Renal cortex interstitium (tissue), 11 donors: ENCODE data around the gene C13orf42. TPM values are rescaled to one million over a fixed set of nuclear protein-coding genes. Genes with fewer than 3 reads are reported as not detected.

Source experiments
- DNase-seq, 11 donors: peaks; one replicate each; pipeline ENCODE4 v3.0.0-alpha.2; 2013; ENCODE audit warnings: low read depth in 9 of 11, low spot score in 4 of 11; ENCODE audit errors: extremely low read depth in 1 of 11
- polyA plus RNA-seq, 3 donors: library from polyadenylated mRNA; unstranded; fragments of 120-200 nt; gene quantifications; one replicate each; pipeline ENCODE4 v1.2.1, GENCODE V29; 2013; ENCODE audit not compliant: insufficient read length in 3 of 3

C13orf42 gene
- polyA plus RNA-seq, 3 donors, result 0.16 to 0.47 (median 0.26) TPM

DNA sequence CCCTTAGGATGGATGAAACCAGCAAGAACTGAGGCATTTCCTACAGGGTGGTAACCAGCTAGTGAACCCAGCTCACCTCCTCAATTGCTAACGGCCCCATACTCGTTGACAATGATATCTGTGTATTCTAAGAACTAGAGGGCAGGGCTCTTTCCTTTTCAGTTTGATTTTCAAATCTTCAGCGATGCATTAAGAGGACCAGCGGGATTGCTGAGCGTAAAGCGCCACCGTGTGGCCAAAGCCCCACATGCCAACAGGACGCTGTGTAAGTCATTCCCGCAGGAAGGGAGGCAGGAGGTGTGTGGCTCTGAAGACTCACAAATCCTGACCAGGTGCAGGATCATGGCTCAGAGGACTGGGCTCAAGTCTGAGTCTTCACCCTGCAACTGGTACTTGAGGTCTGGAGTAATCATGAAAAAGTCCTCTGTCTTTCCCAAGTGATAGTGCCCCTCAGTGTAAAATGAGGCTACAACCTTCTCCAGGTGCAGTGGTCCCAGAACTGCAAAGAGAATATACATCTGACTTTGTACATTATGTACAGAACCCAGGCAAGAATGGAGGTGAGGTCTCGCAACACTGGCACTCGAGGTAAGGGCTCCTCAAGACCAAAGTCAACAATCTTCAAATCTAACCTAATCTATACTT lies 40.9 kb downstream of the C13orf42 start:
- peak in 10 of 11 donors; percentile 64 to 81 (median 71) for DNase-seq

DNA sequence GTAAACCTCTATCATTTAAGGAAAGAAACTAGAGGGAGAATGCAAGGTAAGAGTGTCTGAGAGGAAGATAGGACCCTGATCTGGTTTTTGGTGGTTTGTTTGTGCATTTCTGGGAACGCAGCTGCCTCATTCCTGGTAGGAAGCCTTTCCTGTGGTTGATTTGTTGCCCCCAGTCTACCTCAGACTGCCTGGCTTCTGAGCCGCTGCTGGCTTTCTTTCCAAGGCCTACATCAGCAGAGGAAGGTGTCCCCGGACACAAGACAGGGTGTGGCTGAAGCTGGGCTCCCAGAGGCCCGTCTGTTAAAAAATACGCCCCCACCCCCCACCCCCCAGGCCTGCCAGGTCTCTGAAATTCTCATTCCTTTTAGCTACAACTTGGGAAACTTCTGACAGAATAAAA lies 42.6 kb downstream of the C13orf42 start:
- DNase-seq, result no peak

- no peak for DNase-seq
Observed at GRCh38 chr13:51067706-51068105, 43.4 kb downstream of the C13orf42 start.

DNA sequence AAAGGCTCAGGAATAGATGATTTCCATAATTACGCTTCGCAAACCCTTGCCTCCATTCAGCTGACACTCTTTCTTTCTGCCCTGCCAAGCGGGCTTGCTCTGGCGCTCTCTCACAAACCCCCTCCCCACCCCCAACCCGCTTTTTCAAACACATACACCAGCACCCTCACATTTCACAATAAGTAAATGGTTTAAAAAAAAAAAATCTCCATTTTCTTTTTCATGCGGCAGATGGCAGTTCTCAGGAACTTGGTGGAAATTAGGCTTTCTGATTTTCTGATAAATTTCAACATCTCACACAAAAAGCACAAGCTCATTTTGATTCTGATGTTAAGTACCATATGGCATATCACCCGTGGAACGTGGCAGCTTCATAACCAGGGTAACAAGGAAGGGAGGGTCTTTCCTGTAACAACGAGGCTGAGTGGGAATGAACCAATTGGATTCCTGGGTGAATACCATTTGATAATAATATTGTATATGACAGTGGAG lies 43.8 kb downstream of the C13orf42 start:
- DNase-seq, result no peak

DNA sequence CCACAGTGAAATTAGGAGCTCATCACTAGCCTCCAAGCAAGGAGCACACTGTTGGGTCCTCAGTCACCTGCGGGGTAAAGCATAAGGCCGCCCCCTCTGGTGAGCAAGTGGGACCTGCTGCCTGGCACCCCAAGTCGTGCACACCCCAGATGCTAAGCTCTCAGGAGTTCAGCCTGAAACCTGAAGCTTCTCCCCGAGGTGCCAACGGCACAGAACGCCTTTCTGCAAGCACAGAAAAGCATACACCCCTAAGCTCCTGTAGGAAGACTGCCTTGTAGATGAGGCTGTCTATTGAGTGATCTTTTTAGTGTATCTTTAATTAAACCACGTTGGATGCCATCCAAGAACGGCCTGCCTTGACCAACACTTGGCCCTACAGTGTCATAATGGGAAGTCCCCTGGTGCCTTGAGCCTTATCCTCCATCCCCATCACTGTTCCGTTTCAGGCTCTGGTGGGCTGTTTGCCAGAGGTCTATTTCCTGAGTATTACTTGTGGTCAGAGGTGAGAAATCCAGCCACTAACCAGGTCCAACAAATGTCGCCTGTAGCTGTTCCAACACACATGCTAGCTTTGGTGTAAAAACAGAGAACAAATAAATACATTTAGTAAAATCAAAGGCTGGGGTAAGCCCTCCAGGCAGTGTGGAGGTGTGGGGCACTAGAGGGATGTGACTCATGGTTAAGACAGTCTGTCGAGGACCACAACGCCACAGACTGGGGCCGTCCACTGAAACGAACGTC lies 44.8 kb downstream of the C13orf42 start:
- DNase-seq, result peak in 5 of 11 donors; percentile 22 to 45 (median 28)

DNA sequence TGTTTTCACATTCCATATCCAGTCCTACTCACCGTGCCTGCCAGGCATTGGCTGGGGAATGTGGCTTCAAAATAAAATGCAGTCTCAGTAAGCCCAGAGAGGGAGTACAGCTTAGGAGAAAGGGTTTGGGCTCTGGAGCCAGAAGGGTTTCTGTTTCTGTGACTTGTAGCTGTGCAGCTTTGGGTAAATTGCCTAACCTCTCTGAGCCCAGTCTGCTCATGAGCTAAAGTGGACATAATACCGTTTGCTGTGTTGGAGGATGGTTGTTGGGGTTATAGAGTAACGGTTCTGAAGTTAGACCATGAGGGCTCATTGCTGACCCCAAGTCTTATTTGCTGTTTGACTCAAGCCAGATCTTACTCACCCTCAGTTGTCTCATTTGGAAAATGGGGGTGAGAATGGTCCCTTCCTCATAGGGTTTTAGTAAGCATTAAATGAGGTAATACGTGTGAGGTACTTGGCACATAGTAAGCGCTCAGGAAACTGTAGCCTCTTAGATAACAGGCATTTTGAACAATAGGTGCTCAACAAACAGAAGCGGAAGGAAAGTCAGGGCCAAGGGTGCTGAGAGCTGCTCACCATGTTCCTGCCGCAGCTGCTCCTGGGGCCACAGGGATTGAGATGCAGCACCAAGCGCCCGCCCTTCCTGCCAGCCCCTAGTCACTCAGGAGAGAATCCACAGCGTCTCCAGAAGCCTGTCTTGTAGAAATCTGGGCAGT lies 45.5 kb downstream of the C13orf42 start:
- DNase-seq, result no peak

GRCh38 chr13:51064753-51065152 lies 46.3 kb downstream of the C13orf42 start:
- no peak for DNase-seq

- DNase-seq, result no peak
Observed at GRCh38 chr13:51063909-51064308, 47.2 kb downstream of the C13orf42 start.

DNA sequence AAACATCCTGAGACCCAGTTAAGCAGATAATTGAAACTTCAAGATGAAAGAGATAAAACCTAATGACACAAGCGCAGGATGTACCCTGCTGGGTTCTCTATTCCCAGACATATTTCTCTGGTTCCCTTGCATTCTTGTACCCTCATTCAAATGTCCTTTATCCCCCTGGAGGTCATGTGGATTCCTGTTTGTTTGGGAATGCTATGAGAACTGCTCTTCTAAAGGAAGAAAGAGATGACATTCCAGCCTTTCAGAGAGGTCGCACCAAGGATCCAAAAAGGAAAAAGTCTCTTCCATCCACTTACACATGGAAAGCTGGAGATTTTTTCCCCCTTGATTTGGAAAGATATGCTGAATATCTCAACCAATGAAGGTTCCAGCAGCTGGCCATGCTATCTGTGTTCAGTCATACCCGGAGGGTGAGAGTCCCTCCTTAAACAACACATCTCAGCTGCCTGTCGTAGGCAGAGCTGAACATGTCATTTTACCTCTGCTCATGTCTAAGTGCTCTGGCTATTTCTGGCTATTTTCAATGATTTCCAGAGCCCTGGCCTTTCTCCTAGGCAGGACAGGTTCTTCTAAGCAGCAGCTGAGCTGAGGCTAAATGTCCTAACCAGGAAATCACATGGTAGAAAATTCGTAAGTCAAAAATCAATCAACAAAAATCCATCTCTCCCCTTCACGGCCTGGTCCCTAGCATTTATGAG lies 52.5 kb downstream of the C13orf42 start:
- DNase-seq, result no peak

DNA sequence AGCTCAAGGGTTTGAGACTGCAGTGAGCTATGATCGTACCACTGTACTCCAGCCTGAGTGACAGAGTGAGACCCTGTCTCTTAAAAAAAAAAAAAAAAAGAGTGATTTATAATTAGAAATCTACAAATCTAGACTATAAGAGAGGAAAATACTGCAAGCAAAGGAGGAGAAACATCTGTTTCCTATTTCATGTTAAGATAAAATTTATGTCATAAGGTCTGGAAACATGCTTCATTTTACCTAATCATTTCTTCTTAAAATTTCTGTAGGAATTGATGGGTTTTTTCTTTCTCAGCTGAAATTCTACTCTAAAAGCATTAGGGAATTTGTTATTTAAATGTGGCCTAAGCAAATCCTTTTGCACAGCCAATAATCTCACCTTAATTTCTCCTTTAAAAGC lies 53.2 kb downstream of the C13orf42 start:
- no peak for DNase-seq

DNA sequence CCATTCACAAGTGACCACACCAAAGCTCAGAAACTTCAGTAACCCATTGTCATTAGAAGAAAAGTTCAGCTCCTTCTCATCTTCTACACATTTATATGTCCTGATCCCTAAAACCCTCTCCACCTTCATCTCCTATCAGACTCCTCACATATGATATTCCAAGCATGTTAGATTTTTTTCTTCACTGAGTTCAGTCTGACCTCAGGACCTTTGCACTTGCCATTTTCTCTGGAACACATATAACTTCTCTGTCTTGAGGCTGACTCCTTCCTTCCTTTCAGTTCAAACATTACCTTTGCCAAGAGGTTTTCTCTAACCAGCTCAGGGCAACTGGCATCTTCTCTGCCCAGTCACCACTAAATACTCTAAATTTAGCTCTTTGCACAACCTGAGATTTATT lies 54.1 kb downstream of the C13orf42 start:
- DNase-seq, result no peak

DNA sequence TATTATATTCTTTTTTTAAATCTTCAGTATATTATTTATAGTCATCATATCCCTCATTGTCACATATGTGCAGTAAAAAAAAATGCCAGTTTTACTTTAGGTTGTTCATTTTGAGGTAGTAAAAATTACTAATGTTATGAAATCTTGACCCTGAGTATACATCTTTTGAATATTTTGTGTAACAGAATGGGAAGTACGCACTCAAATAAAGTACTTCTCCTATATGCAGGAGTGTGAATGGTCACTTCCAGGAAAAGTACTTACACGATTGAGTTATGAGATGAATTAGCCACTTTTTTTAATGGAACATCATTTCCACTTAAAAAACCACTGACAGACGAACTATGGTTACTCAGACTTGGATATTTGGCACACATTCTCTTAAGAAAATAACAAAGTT lies 58.5 kb downstream of the C13orf42 start:
- no peak for DNase-seq

DNA sequence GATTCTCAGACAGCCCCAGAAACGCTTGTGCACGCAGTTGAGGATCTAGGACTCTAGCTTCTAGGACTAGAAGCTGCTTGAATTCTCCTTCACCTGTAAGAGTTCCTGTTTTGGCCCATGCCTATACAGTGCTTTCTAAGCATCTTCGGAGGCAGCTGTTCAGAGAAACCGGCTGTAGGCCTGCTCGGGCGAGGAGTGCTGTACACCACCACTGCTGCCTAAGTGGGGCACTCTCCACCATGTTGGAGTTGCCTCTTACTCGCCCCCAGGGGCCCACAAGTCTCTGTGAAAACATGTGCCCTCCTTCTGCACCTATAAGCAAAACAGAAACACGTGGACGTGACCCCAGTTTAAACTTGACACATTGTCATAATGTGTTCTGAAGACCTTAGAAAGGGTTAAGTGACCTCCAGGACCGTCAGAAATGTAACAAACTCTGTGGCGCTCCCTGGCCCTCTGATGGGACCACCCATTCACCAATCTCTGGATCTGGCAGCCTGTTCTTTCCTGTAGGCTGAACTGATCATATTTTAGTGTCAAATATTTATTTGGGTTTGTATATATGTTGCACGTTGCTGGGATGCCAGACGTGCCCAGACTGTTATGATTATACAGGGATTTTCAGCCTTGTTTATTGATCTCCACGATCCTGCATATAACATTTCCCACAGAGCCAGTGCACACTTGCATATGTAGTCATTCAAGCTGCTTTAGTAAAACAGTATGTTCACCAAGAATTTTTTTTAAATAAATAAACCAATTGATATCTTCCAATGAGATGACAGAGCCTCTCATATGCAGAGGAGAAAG lies 60.8 kb downstream of the C13orf42 start:
- no peak for DNase-seq

- no peak for DNase-seq
Observed at GRCh38 chr13:51048616-51049015, 62.5 kb downstream of the C13orf42 start.

GRCh38 chr13:51048166-51048461 lies 63.0 kb downstream of the C13orf42 start:
- no peak for DNase-seq

DNA sequence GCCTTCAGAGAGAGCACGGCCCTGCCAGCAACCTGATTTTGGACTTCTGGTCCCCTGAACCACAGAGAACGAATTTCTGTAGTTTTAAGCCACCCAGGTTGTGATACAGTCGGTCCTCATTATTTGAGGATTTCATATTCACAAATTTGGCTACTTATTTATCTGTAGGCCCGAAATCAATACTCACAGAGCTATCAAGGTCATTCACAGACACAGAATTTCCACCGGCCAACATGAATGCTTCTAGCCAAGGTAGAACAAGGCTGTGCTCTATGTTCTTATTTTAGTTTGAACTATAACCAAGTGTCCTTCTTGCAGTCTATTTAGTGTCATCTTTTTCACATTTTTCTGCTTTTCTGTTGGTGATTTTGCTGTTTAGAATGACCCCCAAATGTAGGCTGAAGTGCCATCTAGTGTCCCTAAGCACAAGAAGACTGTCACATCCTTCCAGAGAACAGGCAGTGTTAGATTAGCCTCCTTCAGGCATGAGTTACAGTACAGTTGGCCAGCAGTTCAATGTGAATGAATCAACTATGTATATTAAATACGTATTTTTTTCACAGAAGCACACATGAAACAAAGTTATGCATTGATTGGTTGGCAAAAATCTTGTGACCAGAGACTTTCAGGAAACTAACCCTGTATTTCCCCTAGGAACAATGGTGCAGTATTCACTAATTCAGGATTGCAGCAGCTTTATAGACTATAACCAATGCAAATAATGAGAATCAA lies 63.5 kb downstream of the C13orf42 start:
- DNase-seq, result no peak

- no peak for DNase-seq
Observed at GRCh38 chr13:51045451-51045850, 65.6 kb downstream of the C13orf42 start.

DNA sequence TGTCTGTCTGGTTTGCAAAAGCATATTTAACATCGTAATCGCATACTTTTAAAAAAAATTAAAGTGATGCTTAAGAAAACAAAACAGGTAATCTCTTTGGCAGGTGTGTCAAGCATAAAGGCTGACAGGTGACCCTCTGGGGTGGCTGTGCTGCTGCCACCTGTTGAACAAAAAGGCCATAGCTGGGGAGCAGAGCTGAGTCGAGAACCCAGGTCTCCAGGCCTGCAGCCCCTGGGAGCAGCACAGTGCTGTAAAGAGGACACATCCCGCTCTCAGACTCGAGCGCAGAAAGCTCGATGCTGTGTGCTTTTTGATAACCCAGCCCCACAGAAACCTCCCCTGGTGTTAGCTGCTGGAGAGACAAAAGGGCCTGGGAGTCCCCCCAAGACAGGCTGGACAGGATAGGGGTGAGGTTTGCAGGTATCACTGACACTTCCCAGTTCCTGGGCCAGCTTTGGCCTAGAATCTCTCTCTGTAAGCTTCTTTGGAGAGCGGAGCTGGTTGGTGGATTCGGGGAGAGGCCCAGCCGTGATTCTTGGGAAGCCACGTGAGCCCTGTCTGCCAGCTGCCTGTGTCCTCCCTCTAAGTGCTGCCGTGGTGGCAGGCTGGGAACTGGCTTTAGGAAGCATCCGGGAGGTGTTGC lies 66.9 kb downstream of the C13orf42 start:
- no peak for DNase-seq
